OCI-LY3 (cell line): ENCODE data around the gene STRADA.

Source experiments
- EZH2phosphoT487 ChIP-seq: fragments of 200-600 bp; shearing (Covaris generic); IDR thresholded peaks from 2 replicates; pipeline ENCODE4 v1.6.1; 2018; ENCODE audit warnings: antibody characterized with exemption, mixed run types, low read depth
- TF ChIP-seq, protein P1 (sequence below): fragments of 200-600, 300-600 bp; sonication (generic); IDR thresholded peaks from 2 replicates; pipeline ENCODE4 v1.5.1; 2014; ENCODE audit warnings: antibody characterized with exemption, low read length, low read depth

DNA sequence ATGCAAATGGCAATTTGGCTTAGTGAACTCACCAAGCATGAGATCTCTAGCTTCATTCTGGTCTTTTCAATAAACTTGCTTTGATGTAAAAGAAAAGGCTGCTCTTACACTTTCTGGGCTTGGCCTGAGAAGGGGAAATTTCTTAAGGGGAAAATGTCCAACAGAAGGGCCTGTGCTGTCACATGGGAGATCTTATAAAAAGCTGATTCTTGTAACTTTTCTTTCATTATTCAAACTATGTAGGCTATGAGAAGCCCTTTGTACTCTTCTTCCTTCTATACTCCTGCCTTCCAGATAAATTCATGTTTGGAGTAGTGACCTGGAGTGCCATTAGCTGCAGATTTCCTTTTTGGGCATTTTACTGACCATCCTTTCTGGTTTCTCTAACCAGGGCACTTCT, 58.6 kb downstream of the STRADA start:
- TF ChIP-seq, protein P1, sequence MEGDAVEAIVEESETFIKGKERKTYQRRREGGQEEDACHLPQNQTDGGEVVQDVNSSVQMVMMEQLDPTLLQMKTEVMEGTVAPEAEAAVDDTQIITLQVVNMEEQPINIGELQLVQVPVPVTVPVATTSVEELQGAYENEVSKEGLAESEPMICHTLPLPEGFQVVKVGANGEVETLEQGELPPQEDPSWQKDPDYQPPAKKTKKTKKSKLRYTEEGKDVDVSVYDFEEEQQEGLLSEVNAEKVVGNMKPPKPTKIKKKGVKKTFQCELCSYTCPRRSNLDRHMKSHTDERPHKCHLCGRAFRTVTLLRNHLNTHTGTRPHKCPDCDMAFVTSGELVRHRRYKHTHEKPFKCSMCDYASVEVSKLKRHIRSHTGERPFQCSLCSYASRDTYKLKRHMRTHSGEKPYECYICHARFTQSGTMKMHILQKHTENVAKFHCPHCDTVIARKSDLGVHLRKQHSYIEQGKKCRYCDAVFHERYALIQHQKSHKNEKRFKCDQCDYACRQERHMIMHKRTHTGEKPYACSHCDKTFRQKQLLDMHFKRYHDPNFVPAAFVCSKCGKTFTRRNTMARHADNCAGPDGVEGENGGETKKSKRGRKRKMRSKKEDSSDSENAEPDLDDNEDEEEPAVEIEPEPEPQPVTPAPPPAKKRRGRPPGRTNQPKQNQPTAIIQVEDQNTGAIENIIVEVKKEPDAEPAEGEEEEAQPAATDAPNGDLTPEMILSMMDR: no peak
- TF ChIP-seq EZH2phosphoT487: no peak
